Mucosa of gallbladder (tissue), 1 donor: ENCODE results near the gene SHC3. TPM values are rescaled to one million over a fixed set of nuclear protein-coding genes. Genes with fewer than 3 reads are reported as not detected.

Experiments
- DNase-seq: peaks from one replicate; pipeline ENCODE4 v3.0.0-alpha.2; 2020; ENCODE audit warnings: low spot score
- total RNA-seq: library from RNA; stranded (reverse); gene quantifications from one replicate; pipeline ENCODE4 v1.2.1, GENCODE V29; 2021
- donor health status: DM: no; HTN: no; CAD: no.

SHC3 gene
- total RNA-seq, 1 donor from 2014 or later: 1.7 TPM

DNA sequence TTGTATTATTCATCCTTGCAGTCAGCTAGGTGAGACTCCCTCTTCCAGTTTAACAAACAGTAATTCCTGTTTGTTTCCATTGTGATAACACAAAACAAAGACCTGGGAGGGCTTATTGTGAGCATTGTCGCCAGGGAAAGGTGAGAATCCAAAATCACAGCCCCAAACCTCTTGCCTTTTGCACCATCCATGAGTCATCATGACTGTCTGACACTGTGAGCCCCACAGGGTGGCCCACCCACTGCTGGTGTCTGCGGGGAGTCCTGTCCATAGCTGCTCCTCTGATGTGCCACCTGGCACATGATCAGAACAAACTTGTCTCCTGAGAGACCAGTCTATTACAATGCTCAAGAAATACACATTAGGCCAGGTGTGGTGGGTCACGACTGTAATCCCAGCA lies 221.1 kb downstream of the SHC3 start:
- no peak for DNase-seq

Other genes with a start within 250 kb of the SHC3 start
- 36.4 TPM for gene S1PR3, start 187.3 kb downstream of the SHC3 start, total RNA-seq
- gene CKS2, start 132.4 kb upstream of the SHC3 start, total RNA-seq: 10.6 TPM
- 36.5 TPM for gene SECISBP2, start 139.7 kb upstream of the SHC3 start, total RNA-seq